HG03060 (cell line): Measurements from ENCODE around the gene ACVR1.

Experiments
- ATAC-seq: cut with Tn5 transposase; IDR thresholded peaks from one replicate; pipeline ENCODE4 v1.9.1; 2021; ENCODE audit warnings: low read depth, moderate number of reproducible peaks; ENCODE audit not compliant: unreplicated experiment

The ACVR1 gene

DNA sequence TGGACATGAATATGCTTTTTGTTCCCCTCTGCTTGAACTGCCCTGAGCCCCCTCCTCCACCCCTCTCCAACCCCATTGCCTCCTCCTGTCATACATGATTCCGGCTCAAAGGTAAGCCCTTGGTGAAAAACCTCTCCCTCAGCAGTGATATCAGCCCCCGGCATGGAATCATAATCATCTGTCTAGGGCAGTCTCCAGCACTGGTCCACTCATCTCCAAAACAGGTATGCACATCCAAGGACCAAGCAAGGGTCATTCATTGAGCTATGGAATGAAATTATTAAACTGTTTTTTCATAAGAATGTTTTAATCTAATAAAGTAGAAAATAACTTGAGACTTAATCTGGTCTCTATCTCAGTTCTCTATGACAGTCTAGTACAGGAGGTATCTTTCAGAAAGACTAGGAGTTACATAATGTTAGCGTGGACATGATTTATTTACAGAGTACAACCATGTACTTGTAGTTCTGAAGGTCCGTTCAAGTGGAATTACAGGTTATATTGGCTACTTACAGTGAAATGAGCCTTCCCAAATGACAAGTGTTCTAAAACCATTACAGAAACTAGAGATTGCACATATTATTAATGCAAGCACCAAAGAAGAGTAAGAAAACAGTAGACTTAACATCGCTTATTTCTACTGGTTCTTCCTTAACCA lies 75.2 kb downstream of the ACVR1 start:
- ATAC-seq = no peak

DNA sequence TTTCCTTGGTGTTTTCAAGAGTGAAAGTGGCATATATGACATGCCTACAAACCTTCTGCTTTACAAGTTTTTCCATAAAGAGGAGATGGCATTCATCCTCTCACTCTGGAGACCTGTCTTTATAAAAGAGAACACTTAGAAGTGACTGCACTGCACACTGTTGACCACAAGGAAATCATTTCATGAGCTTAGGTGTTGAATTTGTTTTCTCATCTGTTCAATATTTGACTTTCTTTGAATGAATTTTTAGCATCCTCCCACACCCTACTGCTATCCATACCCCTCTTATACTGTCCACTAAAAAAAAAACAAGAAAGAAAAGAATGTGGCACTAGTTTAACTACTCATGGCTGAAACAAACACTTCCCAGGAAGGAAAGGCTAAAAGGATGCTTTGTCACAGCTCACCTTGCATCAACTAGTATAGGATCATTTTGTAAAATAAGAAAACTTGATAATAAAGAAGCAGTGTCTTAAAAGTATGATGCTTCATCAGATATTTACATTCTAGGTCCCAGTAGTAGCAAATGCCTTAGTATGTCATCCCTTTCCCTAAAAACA lies 83.0 kb downstream of the ACVR1 start:
- no peak for ATAC-seq

DNA sequence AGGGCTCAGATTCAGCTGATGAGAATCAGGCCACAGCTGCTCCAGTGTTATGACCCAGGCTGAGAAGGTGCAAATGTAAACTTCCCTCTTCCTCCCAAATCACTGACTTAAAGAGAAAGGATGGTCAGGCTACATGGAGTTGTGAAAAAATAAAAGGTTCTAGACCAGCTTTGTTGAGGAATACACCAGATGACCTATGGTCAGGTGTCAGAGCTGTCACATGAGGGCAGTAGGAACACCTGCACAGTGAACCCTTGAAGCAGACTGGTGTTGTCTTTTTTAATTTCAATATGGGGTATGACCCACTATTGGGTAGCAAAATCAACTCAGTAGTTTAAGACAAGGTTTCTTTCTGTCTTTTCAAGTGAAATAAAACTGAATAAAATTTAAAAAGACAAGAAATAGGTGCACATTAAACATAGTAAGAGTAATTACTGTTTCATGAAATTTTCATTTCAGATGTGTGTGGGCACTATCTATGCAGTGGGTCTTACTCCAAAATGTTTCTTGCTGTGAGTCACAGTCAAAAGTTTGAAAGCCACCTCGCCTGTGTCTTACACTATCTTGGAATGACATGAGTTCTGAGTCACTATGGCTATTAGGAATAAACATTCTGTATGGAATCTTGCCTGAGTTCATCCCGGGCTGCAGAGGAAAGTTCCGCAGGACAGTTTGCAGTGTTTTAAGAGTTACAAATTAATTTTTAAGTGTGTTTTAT lies 83.6 kb downstream of the ACVR1 start:
- ATAC-seq = no peak

DNA sequence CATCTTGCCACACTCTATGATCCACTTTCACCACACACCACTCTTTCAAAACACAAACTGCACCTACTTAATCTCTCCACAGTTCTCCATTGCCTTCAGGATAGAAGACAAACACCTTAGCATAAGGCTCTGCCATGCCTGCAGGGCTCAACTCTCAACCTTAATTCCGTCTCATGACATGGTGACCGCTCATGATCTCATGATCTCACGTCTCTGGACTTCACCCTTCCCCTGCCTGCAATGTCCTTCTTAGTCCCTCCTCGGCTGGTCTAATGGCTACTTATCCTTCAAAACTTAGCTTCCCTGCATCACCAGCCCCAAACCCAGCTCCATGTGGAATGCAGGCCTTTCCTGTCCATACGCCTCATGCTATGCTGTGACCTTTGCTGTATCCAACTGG lies 85.3 kb downstream of the ACVR1 start:
- ATAC-seq = no peak

DNA sequence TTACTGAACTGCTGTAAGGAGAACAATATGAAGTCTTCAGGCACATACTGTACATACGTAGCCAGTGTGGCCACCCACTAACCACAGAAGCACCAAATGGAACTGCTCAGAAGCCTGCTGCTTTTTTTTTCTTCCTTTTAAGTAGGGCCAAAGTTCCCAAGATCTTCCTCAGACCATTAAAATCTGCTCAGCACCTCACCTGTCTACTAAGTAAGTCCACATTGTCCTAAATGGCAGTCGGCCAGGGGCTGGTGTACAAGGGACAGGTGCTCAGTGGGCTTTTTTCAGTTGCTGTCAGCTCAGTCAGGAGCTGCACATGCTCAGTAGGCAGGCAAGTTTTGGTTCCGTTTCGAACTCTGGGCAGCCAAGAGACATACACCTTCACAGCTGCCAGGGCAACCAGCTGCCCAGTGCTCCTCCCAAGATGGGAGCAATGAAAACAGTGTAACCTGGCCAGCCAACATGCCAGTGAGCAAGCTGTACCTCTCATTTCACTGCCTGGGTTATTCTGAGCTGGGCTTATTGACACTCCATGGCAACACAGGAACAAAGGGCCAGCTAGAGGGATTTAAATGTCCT lies 86.1 kb downstream of the ACVR1 start:
- no peak for ATAC-seq

DNA sequence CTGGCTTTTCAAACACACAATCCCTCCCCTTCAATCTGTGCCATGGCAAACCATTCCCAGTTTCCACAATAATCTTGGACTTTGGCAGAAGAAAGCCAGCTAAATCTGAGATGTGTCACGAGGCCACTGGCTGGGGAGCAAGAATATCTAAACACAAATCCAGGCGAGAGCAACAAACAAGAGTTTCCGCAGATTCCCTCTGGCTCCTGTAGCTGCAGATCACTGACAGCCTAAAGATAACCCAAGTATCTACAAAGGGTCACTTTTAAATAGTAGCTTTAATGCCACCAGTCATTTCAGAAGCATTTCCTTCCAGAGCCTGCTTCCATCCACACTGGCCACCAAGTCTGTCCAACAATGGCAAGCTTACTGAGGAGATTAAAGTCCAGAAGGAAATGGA lies 86.9 kb downstream of the ACVR1 start:
- ATAC-seq = no peak

DNA sequence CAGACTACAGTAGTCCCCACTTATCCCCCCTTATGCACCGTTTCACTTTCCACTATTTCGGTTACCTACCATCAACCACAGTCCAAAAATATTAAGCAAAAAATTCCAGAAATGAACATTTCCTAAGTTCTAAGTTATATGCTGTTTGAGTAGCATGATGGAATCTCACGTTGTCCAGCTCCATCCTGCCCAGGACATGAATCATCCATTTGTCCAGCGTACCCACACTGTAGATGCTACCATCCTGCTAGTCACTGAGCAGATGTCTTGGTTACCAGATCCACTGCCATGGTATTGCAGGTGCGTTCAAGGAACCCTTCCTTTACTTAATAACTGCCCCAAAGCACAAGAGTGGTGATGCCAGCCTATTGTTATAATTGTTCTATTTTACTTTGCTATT lies 87.9 kb downstream of the ACVR1 start:
- no peak for ATAC-seq

DNA sequence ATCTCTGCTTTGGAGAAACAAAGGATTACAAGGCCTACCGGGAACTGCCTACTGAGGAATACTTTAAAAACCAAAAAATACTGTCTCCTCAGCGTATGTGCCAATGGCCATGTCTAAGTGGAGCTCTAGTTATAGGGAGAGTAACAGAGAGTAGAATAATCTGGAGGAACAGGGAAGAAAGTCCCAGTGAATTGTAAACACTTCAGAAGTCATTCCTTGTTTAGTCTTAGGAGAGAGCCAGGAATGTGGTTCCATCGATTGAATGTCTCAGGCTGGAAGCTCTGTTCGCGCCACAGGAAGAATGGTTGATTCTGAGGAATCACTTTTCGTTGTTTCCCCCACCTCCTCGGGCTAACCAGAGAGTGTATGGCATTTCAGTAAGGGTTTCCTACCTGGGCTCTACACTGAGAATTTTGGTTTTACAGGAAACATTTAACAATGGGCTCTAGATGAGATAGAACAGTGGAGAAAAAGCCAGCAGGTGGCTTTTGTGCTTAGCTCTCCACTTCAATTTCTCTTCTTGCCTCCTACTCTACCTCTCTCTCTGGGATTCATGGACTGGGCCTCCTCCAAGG lies 88.7 kb downstream of the ACVR1 start:
- no peak for ATAC-seq

DNA sequence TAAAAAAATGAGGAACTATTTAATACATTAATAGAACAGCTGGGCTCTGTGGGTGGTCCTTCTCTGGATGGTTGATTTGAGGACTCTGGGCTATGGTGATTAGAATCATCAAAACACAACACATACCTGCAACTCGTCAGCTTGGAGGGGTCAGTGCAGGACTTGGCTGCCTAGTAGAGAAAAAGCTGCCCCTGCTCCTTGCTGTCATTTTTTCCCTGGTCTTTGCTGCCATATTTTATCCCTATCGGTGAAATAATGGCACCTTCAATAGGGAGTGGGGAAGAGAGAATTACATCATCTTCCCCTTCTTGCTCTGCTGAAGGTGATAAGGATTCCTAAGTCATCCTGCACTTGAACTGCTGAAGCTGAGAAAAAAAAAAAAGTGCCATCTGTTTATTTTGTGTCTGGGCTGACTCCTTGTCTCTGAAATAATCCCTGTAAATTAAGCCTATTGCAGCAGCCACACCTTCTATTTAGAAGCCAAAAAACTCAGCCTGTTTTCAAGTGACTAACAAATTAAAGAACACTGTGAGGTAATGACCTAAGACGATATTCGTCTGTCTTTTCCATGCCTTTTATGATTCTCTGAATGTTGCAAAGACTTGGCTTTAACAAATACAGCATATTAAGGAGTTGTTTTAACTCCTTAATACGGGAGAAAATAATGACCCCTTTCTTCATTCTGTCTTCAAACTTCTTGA lies 89.3 kb downstream of the ACVR1 start:
- no peak for ATAC-seq

DNA sequence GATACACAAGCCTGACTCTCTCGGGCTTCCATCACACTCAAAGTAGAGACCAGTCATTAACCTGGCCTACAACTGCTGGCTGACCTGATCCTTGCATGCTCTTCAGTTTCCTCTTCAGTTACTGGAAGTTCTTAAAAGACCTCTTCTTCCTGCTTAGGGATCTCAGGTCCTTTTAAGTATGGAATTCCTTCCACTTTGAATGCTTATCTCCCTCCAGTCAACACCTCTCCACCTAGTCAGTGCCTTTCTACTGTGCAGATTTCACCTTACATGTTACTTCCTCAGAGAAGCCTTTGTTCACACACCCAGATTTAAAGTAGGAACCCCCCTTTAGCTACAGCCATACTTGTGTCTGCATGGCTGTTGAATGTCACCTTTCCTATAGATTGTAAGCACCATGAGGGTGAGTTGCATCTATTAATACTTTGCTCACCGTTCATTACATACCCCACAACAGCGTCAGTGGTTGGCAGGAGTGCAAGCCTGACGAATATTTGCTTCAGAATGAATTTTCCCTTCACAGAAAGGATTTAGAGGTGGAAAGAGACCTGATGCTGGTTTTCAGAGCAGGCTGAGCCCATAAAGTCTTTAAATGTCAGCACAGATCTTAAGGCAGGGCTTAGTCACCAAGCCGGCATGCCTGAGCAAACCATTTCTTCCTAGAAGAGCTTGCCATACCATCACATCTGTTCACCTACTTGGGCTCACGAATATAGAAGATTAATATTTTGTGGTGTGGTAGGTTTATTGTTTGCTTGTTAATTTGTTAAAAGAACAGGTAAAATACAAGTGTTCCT lies 90.1 kb downstream of the ACVR1 start:
- no peak for ATAC-seq

DNA sequence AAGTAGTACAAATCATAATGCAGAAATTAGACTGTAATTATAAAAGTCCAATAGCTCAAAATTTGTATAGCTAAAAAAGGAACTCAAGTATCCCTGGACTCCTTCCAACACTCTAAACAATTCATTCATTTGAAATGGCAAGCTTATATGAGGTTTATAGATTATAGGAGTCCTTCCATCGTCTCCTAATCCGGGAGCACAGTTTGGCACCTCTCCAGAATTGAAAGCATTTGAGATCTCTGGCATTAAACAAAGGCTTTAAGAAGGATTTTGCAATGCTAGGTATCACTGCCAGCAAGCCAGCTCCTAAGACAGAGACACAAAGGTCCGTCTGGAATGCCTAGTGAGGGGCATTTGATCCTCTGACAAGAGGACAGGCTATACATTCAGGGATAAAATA lies 90.9 kb downstream of the ACVR1 start:
- no peak for ATAC-seq

DNA sequence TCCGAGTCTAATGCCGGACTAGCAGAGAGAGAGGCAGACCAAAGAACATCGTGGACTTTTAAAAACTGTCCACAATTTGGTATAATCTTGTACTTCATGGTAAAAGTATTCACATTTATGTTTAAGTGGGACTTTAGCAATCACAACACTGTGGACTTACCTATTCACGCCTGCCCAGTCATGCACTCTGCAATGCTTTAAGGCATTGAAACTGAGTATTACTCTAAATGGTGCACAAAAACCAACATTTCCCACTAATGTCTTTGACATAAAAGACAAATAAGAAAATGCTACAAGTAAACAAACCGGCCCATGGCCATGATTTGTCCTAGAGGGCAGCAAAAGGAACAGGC lies 91.3 kb downstream of the ACVR1 start:
- ATAC-seq = no peak

DNA sequence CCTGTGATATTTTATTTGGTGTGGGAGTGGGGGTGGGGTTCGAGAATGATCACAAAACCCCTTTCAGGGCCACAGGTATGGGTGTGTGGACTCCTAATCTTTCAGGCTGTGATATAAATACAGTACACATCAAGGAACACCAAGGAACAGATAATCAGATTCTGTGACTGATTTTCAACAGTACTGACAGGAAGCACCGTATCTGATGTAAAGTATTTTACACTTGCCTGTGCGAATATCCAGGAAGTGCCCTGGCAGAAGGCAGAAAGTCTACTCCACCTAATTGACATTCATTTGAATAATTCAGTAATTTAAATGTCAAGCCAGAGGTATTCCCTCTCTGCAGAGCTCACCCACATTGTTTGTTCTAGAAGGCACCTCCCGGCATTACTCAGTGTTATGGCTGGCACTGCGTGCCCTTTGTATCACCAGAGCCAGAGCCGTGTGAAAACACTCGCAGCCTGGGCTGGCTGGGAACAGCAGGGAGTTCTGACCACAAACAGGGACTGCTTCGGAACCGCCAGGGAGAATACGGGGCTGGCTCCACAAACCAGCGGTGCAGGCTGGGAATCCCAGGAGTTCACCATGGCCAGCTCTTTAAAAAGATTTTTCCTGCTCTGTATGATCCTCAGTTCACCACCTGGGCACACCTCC lies 91.8 kb downstream of the ACVR1 start:
- ATAC-seq = no peak

DNA sequence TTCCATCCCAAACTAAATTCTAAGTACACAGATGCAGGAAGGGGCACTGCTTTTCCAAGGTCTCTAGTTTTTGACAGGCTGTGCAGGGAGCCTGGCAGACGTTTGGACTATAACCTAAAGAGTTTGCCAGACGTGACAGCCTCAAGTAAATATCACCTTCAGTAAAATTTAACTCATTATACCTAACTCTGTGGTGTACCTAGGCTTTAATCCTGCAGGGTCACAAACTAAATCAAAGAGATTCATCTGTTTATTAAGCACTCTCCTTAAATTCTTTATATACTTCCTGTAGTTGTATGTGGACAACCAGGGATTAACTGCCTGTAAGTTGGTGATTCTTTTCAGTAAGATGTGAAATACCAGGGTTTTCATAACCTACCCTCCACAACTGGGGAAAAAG lies 92.9 kb downstream of the ACVR1 start:
- no peak for ATAC-seq

DNA sequence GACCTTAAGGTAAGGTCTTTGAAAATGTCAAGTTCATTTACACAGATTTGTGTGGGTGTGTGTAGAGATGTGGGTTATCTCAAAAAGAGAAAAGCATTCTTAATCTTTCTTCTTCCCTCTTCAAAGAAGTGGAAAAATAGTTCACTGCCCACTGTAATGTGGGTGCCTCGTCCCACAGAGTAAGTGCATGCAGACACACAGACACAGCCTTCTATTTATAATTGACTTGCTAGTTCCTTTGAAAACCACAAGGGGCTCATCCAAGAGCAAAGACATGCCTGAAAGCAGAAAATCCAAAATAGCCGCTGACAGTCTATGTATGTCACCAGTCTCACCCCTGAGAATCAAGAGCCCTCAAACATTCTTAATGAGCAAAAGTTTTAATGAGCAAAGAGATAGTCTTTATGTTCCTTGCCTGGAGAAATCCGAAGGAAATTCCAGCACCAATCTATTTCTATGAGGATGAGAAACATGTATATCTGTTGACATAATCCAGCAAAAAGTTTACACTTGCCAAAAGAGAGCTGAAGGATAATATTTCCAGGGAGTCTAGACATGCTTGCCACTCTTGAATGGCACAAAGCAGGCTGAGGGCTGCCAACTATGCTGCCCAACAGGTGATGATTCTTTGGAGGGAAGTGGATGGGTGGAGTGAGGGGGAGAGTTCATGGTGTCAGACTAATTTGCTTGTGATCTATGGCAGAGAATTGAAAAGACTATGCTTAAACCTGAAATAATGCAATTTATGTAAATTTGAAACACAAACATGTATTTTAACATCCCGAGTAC lies 93.9 kb downstream of the ACVR1 start:
- no peak for ATAC-seq

DNA sequence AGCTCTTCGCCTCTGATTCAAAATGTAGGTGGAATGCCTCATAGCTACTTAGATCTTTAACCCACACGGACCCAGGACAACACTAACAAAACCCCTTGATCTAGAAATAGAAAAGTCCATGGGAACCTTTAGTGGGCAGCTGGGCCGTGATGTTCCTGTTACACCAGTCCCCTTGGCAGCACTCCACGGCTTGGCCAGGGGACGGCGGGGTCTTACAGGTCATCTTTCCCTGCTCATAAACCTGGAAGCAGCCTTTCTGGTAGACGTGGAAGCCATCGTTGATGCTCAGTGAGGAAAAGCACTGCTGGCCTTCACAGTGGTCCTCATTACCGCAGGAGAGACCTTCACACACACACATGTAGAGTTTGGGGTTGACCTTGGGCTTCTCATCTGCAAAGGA lies 95.9 kb downstream of the ACVR1 start:
- ATAC-seq = no peak

DNA sequence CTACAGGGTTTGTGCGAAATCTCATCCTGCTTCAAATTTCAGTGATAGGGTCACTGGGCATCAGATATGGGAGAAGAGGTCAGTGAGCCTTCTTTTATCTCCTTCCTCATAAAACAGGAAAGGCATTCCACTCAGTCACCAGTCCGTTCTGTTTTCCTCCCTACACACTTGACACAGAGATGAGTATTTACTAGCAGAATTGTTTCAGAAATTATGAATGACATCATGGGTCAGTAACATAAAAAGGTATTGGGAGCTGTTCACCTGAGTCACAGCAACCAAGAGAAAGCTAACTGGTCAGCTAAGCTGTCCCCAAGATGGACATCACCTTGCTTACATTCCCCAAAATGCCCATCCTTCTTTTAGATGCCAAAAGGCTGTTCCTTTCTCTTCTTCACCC lies 96.3 kb downstream of the ACVR1 start:
- no peak for ATAC-seq

DNA sequence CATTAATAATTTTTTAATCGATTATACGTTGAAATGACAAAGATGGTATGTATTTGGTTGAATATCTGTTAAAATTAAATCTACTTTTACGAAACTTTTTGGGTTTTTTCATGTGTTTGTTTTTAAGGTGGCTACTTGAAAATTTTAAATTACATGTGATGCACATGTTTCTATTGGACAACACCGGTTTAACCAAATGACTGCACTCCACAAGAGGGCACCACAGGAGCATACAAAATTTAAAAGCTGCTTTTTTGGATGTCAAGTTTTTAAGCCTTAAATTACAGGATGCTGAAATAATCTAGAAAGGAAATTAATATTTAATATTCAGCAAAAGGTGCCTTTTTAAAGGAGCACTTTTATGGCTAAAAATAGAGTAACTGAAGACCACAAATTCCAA lies 98.7 kb downstream of the ACVR1 start:
- no peak for ATAC-seq

DNA sequence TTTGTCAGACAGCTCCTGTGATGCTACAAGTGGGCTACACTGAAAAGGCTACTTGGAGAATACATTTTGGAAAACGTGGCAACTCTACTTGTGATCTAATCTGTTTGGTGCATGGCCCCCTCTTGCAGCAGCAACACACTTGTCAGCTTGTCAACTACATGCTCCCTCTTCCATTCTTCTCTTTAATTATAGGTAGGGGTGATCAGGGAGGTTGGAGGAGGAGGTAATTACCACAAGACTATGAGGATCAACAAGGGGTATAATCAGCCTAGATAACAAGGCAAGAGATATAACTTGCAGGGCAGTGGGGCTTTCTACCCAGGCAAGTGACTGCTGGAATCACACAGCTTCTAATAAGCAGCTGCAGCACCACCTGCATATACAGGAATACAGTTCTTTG lies 104.9 kb downstream of the ACVR1 start:
- no peak for ATAC-seq
